HG03139 (cell line): ENCODE data around the gene FBXL13.
"Not testable (repeated sequence)": the region's sequence is repeated elsewhere in the genome, so short reads cannot be mapped to it uniquely, and the experiment has no call there.

Experiments used
- ATAC-seq: cut with Tn5 transposase; IDR thresholded peaks from one replicate; pipeline ENCODE4 v1.9.1; 2021; ENCODE audit not compliant: unreplicated experiment

Gene FBXL13

GRCh38 chr7:102866535-102867215, 207.9 kb downstream of the FBXL13 start:
- no peak for ATAC-seq

DNA sequence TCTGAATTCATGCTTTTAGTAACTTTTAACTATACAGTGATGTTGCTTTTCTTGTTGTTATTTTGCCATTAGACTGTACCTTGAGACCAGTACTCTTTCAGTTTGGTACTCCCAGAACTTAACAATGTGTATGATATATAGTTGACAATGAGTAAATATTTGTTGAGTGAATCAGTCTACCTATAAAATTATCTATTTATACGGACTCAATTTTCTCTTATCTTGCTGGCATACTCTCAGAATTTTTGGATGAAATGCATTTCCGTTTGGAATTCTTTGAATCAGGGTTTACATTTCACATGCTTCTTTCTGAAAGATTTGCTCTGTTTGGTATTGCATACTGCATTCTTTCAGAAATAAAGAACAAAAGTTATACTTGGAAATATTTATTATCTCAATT, 209.6 kb downstream of the FBXL13 start:
- no peak for ATAC-seq

- ATAC-seq, result no peak
Observed at GRCh38 chr7:102860351-102860811, 214.2 kb downstream of the FBXL13 start.

DNA sequence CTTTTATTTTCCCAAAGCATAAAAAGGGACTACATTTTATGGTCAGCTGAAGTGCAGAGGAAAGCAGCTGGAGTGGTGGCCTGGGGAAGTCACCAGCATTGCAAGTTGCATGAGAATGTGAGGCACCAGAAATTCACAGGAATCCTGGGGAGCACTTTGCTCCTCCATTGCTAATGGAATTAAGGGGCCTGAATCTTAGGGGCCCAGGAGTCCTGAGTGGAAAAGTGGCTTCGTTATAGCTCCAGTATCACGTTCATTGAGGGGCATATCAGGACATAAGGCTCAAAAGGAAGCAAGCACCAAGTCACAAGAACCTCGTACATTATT, 214.8 kb downstream of the FBXL13 start:
- ATAC-seq, result no peak

DNA sequence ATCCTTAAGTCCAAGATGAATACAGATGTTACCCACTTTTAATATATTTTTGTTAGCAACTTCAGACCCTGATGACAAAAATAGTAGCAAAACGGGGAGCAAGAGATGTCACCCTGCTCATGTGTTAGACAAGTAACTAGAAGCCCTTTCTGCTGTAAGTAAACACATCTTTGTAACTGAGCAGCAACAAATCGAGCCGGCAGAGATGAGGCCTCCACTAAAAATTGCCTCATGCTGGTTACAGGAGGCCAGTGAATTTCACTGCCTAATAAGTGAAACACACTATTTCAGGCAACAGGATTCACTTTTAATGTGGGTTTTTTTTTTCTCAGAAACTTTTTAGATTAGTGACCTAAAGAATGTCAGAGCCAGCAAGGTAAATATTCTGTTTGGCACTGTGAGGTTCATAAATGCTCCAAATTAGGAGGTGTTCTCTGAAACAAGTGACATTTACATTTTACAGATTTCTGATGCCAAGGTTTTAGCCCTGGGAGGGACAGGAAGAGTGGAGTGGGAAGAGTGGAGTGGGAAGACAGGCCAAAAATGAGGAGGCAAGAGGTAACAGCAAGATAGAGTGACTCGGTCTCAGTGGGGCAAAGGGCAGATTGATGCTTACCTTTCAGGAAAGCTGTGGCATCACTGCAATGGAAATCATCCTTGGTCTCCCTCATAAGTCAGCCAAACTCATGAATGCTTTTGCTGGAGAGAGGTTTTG, 215.4 kb downstream of the FBXL13 start:
- no peak for ATAC-seq

DNA sequence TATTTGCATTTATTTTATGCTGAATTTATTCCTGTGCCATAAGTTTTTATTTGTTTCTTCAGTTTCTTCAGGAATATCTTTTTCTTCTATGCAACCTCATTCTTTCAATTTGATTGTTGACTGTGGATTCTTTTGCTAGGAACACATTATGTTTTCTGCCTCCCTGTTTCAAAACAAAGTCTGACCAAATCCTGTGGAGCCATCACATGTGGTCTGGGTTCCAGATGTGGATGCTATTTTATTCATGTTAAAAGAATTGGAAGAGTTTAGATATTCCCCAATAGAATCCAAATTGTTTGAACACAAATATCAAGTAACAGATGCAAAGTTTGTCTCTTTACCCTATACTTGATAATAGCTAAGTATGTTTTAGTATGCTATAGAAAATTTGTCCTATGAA, 218.6 kb downstream of the FBXL13 start:
- ATAC-seq, result no peak

GRCh38 chr7:102849538-102849937, 225.1 kb downstream of the FBXL13 start:
- no peak for ATAC-seq

DNA sequence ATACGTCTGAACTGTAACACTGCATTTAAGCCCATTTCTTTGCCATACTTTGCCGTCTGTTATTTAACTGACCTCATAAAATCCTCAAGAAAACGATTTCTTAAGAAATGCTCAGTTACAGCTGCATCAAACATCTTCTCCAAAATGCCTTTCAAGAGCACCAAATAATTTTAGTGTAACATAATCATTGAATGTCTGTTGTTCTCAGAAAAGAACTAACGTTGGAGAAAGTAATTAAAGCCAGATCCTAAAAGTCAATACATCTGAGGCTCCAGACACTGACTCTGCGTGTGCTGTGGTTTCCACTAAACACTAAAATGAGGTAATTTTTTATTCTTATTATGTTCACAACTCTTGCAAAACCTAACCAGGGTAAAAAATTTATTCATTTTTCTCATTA, 225.5 kb downstream of the FBXL13 start:
- ATAC-seq, result no peak

- no peak for ATAC-seq
Observed at GRCh38 chr7:102845346-102845745, 229.2 kb downstream of the FBXL13 start.

DNA sequence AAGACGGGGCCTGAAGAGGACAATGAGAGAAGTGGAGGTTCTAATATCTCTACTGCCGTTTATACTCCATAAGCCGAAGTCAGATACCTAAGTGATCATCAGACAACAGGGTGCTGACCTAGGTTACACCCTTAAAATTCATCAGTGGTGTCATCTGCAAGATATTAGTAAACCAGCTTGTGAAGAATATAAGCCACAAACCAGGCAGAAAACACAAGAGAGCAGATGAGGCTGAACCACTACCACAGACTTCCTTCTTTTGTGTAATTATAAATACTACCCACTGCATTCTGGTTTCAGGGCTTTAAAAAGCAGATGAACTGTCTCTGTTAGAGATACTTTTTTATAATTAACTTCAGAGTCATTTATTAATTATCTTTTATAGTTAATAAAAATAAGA, 230.7 kb downstream of the FBXL13 start:
- ATAC-seq, result no peak

DNA sequence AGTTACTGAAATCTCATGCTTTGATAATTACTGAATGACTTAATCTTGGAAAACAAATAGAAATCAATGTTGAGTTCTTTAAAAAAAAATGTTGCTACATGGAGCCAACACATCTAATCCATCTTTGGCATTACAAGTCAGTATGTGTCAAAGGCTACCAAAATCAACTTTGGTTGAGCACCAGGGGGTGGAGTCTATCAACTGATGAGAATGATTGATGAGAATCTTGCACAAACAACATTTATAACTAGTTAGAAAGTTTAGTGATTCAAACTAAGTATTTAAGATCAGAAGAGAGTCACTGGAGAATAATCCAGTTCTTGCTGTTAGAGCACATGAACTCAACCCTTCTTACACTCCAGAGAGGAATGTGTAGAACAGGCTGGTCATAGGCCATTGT, 232.3 kb downstream of the FBXL13 start:
- ATAC-seq, result no peak

- no peak for ATAC-seq
Observed at GRCh38 chr7:102841290-102841689, 233.3 kb downstream of the FBXL13 start.

DNA sequence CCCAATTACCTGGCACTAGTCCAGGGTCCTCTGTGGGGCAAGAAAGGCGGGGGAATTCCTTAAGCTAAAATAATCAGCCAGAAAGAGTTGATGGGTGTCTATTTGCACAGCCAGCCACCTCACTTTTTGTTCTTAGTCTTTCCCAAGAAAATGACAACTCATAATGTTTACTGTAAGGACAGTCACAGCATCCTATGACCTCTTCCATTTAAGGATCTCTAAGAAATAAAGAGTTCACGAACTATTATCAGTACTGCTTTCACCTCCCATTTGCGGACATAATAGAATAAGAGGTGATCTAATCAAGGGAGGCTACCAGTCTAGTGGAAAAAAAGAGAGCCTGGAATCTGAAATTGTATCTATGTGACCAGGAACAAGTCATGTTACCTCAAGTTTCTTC, 234.2 kb downstream of the FBXL13 start:
- ATAC-seq, result no peak

DNA sequence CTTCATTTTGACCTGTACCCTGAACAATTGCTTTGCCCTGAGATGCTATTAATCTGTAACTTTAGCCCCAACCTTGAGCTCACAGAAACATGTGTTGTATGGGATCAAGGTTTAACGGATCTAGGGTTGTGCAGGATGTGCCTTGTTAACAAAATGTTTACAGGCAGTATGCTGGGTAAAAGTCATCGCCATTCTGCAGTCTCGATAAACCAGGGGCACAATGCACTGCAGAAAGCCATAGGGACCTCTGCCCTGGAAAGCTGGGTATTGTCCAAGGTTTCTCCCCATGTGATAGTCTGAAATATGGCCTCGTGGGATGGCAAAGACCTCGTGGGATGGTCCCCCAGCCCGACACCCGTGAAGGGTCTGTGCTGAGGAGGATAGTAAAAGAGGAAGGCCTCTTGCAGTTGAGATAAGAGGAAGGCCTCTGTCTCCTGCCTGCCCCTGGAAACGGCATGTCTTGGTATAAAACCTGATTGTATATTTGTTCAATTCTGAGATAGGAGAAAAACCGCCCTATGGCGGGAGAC, 236.0 kb downstream of the FBXL13 start:
- ATAC-seq, result not testable (repeated sequence)

GRCh38 chr7:102837802-102838201, 236.8 kb downstream of the FBXL13 start:
- ATAC-seq, result no peak

GRCh38 chr7:102836977-102837376, 237.6 kb downstream of the FBXL13 start:
- no peak for ATAC-seq

DNA sequence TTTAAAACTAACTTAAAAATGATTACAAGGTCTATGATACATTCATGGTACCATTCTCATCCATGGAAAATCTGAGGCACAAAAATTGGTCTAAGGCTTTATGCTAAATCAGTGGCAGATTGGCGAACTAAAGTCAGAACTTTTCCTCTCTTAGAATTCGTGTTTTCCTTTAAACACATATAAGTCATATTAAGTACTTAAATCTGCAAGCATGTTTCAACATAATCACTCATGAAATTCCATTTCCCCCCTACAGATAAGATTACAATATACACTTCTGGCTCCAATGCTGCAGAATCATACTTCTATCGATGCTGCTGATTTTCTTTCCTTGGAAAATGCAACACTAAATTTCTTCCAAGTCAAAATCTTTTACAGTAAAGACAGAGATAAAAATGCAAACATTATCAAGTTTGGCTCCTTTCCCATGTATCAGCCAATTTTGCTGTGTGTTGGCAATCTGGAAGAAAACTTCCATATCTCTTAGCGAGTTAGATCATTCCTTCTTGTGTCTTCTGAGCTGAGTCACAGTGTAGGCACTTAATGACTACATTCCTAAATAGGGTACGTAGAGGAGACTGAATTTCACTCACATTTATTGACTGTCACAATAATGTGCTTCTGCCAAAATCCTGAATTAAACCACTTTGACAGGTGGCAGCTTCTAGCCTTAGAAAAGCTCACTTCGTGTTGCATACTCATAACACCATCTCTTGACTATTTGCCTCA, 238.2 kb downstream of the FBXL13 start:
- no peak for ATAC-seq

DNA sequence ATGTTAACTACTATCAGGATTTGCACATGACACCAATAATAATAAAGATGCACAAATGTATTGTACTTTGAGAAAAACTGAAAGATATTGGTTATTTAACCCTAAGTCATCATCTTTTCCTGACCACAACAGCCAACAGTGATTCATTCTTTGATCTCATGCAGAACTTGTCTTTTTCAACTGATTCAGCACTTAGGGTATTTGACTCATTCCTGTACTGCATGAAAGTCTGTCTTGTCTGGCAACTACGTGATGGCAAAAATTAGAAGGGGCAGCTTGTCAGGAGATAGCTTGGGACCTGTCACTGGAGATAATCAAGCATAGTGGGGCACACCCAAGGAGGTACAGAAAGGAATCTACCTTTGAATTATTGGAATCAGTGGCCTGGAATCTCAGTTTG, 239.6 kb downstream of the FBXL13 start:
- no peak for ATAC-seq

GRCh38 chr7:102834466-102834865, 240.1 kb downstream of the FBXL13 start:
- ATAC-seq, result no peak

GRCh38 chr7:102833343-102833742, 241.3 kb downstream of the FBXL13 start:
- no peak for ATAC-seq

GRCh38 chr7:102832674-102833073, 241.9 kb downstream of the FBXL13 start:
- no peak for ATAC-seq

GRCh38 chr7:102830197-102830596, 244.4 kb downstream of the FBXL13 start:
- no peak for ATAC-seq
